K562 (cell line): ENCODE measurements around the gene CDKN1B. TPM values are rescaled to one million over a fixed set of nuclear protein-coding genes. Genes with fewer than 3 reads are reported as not detected.
"Not testable (repeated sequence)": the region's sequence is repeated elsewhere in the genome, so short reads cannot be mapped to it uniquely, and the experiment has no call there.

Experiments
- ATAC-seq: fragments of 200-7000 bp; cut with Tn5 transposase; 3 replicates; pipeline ENCODE4 v1.9.1; 2020; ENCODE audit warnings: moderate library complexity
- BruUV-seq: library from RNA; stranded (reverse); fragments of 400-500 nt; replicated peaks from 2 replicates; lab custom pipeline; 2021; lab: Mats Ljungman, UMichigan
- CTCF ChIA-PET: fragments of 300-600 bp; formaldehyde crosslinking; extraction: SDS; loops from one replicate; lab custom pipeline; 2021; ENCODE audit warnings: low intra/inter-chr PET ratio; lab: Yijun Ruan, JAX
- POLR2A ChIA-PET: fragments of 300-600, 350-650 bp; sonication (Branson Sonifier 250); formaldehyde crosslinking; extraction: SDS; loops from one replicate; lab custom pipeline; 2021; ENCODE audit warnings: antibody characterized with exemption, inconsistent platforms; lab: Yijun Ruan, JAX
- DNase-seq, 4 experiments: peaks; one replicate each; pipeline versions ENCODE4 v3.0.0 to v3.0.0-alpha.2; 2011 to 2018; ENCODE audit warnings: low spot score in 3 of 4, mixed read lengths in 3 of 4; ENCODE audit errors: extremely low read depth in 1 of 4
- FAIRE-seq: peaks from 2 replicates; lab custom pipeline; 2011; peaks lifted over from hg19 to GRCh38; lab: Jason Lieb, UNC
- H2AFZ ChIP-seq: 2 replicates; pipeline ENCODE4 v1.6.0; 2011; ENCODE audit warnings: low read depth, low read length, control low read depth, inconsistent platforms
- H3K27ac ChIP-seq: fragments of 200-600 bp; 3 replicates; pipeline ENCODE4 v1.8.0; 2011; ENCODE audit warnings: low read depth, mild to moderate bottlenecking, control low read depth, inconsistent platforms, low read length, moderate library complexity, mixed read lengths; ENCODE audit errors: extremely low read depth
- H3K27me3 ChIP-seq, 2 experiments: fragments of 300-600 bp in 1 of 2; 2 replicates in 1 of 2; 3 replicates in 1 of 2; pipeline versions ENCODE4 v1.6.0 to v1.8.0; 2011; ENCODE audit warnings: inconsistent platforms in 2 of 2, low read length in 2 of 2, mild to moderate bottlenecking in 1 of 2, mixed read lengths in 1 of 2, moderate library complexity in 1 of 2; ENCODE audit not compliant: control insufficient read depth in 2 of 2, insufficient read depth in 2 of 2
- H3K36me3 ChIP-seq: fragments of 300-600 bp; 3 replicates; pipeline ENCODE4 v1.8.0; 2011; ENCODE audit warnings: mild to moderate bottlenecking, low read length, inconsistent platforms; ENCODE audit not compliant: control insufficient read depth, insufficient read depth
- H3K4me1 ChIP-seq, 2 experiments: fragments of 200-600 bp in 1 of 2; replicated peaks in 1 of 2; 2 replicates in 1 of 2; 3 replicates in 1 of 2; pipeline versions ENCODE4 v1.5.1 to v1.8.0; 2011; ENCODE audit warnings: inconsistent platforms in 2 of 2, low read length in 2 of 2, mild to moderate bottlenecking in 1 of 2, mixed read lengths in 1 of 2, moderate library complexity in 1 of 2; ENCODE audit not compliant: control insufficient read depth in 2 of 2, insufficient read depth in 2 of 2
- H3K4me2 ChIP-seq: 2 replicates; pipeline ENCODE4 v1.6.1; 2011; ENCODE audit warnings: low read length, control low read depth, inconsistent platforms, mixed read lengths; ENCODE audit not compliant: insufficient read depth
- H3K4me3 ChIP-seq: fragments of 200-600 bp; sonication (generic), shearing (Covaris generic); 2 replicates; pipeline ENCODE4 v1.5.1; 2016; ENCODE audit warnings: control low read depth, inconsistent platforms
- H3K79me2 ChIP-seq: fragments of 200-600 bp; 3 replicates; pipeline ENCODE4 v1.8.0; 2011; ENCODE audit warnings: low read length, inconsistent platforms; ENCODE audit not compliant: control insufficient read depth, insufficient read depth
- H3K9ac ChIP-seq, 2 experiments: 2 replicates each; pipeline versions ENCODE4 v1.6.0 to v1.6.1; 2011; ENCODE audit warnings: low read depth in 2 of 2, low read length in 2 of 2, control low read depth in 1 of 2, inconsistent platforms in 1 of 2, mild to moderate bottlenecking in 1 of 2, mixed read lengths in 1 of 2; ENCODE audit not compliant: insufficient read depth in 1 of 2
- H3K9me1 ChIP-seq: one replicate; pipeline ENCODE4 v1.6.0; 2011; ENCODE audit warnings: inconsistent platforms, mild to moderate bottlenecking, low read length, moderate library complexity; ENCODE audit not compliant: control insufficient read depth, insufficient read depth
- H3K9me3 ChIP-seq: replicated peaks from 2 replicates; pipeline ENCODE4 v1.5.1; 2011; ENCODE audit warnings: low read depth, low read length, inconsistent platforms; ENCODE audit not compliant: control insufficient read depth, insufficient read depth
- H4K20me1 ChIP-seq: replicated peaks from 2 replicates; pipeline ENCODE4 v1.6.1; 2011; ENCODE audit warnings: low read length, inconsistent platforms, mixed read lengths; ENCODE audit not compliant: control insufficient read depth, insufficient read depth
- BCOR ChIP-seq: fragments of 450-650 bp; IDR thresholded peaks from 2 replicates; pipeline ENCODE4 v1.6.1; 2016
- DEAF1 ChIP-seq: fragments of 450-650 bp; formaldehyde crosslinking; IDR thresholded peaks from 2 replicates; pipeline ENCODE4 v1.4.0; 2020; ENCODE audit warnings: mild to moderate bottlenecking, moderate library complexity
- GABPB2 ChIP-seq: fragments of 250-450 bp; sonication (Bioruptor Pico); conservative IDR thresholded peaks from 2 replicates; pipeline ENCODE4 v1.5.1; 2021; ENCODE audit warnings: mild to moderate bottlenecking
- NR2C2 ChIP-seq, 2 experiments: fragments of 200-800 bp in 1 of 2; sonication (Bioruptor generic) in 1 of 2; sonication (generic) in 1 of 2; formaldehyde crosslinking in 1 of 2; IDR thresholded peaks; 2 replicates each; pipeline versions ENCODE4 v1.6.1 to v1.8.0; 2016 to 2022; ENCODE audit warnings: mild to moderate bottlenecking in 1 of 2, missing compliant biosample characterization in 1 of 2, missing genetic modification characterization in 1 of 2, missing genetic modification reagents in 1 of 2
- ZNF121 ChIP-seq: sonication (generic); formaldehyde crosslinking; conservative IDR thresholded peaks from 2 replicates; pipeline ENCODE4 v1.8.0; 2022; ENCODE audit warnings: missing genetic modification reagents
- ZNF239 ChIP-seq: fragments of 250-450 bp; sonication (Bioruptor Pico); IDR thresholded peaks from 2 replicates; pipeline ENCODE4 v1.4.0; 2020; ENCODE audit warnings: mild to moderate bottlenecking
- WGBS: fragments of 100-300 bp; shearing (Covaris generic); methylation state at CpG from one replicate; pipeline ENCODE4 v1.1.6; 2016; ENCODE audit warnings: low coverage, mixed read lengths; ENCODE audit not compliant: insufficient coverage; ENCODE audit errors: missing lambda C conversion rate; 5-methylcytosine and 5-hydroxymethylcytosine counted together
- in situ Hi-C: fragments of 300-500 bp; cut with MboI; formaldehyde crosslinking; loops from 4 replicates; pipeline ENCODE4 v1.15.0; 2018; ENCODE audit warnings: inconsistent platforms, mixed read lengths
- intact Hi-C: fragments of 100-400 bp; cut with micrococcal nuclease; formaldehyde crosslinking; loops from 2 replicates; pipeline ENCODE4 v1.14.2; 2022
- polyA plus RNA-seq, 8 experiments: library from polyadenylated mRNA; depleted of rRNA in 4 of 8; stranded (reverse) in 5 of 8; unstranded in 3 of 8; fragments of >200 nt; fragmentation: Nextera tagmentation in 2 of 8; fragmentation: Illumina TruSeq in 1 of 8; extraction: Ambion mirVana in 2 of 8; extraction: Trizol in 1 of 8; gene quantifications; 2 replicates each; pipeline versions ENCODE4 v1.2.1 to v1.2.3, GENCODE V29; 2011 to 2014; ENCODE audit warnings: inconsistent platforms in 1 of 8, missing spikeins in 1 of 8
- total RNA-seq, 7 experiments: library from RNA; depleted of rRNA in 6 of 7; stranded (reverse); fragments of >200 nt in 6 of 7; fragmentation: Illumina TruSeq in 2 of 7; extraction: Trizol in 2 of 7; gene quantifications; 2 replicates each; pipeline versions ENCODE4 v1.2.1 to v1.2.3, GENCODE V29; 2011 to 2021; ENCODE audit warnings: low replicate concordance in 1 of 7

CDKN1B gene
- total and polyA plus RNA-seq, 9 of the 15 experiments (the other 6 are each of a cell fraction or from before 2014, with no cell fraction given), result 2.6 to 35.2 (median 15.5) TPM

GRCh38 chr12:12738152-12738551 is 21.0 kb downstream of the CDKN1B start:
- DNase-seq, POLR2A ChIA-PET, FAIRE-seq, H3K36me3 ChIP-seq, in situ Hi-C loops, H3K4me3 ChIP-seq, H2AFZ ChIP-seq, H3K27me3 ChIP-seq, CTCF ChIA-PET, H3K4me2 ChIP-seq, intact Hi-C loops, H3K9me3 ChIP-seq, H3K9me1 ChIP-seq, H3K27ac ChIP-seq, BruUV-seq, H3K9ac ChIP-seq, H4K20me1 ChIP-seq, ATAC-seq, H3K79me2 ChIP-seq: not testable (repeated sequence)
- 50% methylated on average over 2 of the region's 2 CpGs for WGBS
- TF ChIP-seq ZNF121 (CRISPR knock-in tag), result peak; percentile 85
- TF ChIP-seq BCOR, result 0 out of 2 replicates have a peak, but pooled peaks have one; percentile 8
- H3K4me1 ChIP-seq, result peaks cover 4 to 24% of the 10 kb centered on the region in 2 experiments; a peak in 3 of 5 replicates

- no peaks in the 10 kb centered on the region for H3K27me3 ChIP-seq
- H3K9ac ChIP-seq, result 0 out of 4 replicates have a peak overlapping the region, but pooled peaks of 1 of the 2 experiments have one; percentile 4
- H3K36me3 ChIP-seq, result no peaks in the 10 kb centered on the region
- 0 out of 3 replicates have a peak overlapping the region, but pooled peaks have one; percentile 8 for H3K27ac ChIP-seq
- H4K20me1 ChIP-seq, result no peaks in the 10 kb centered on the region
- DNase-seq, result no peak
- H3K4me3 ChIP-seq, result no peak overlapping the region
- 0 out of 2 replicates have a peak overlapping the region, but pooled peaks have one; percentile 1 for H3K4me2 ChIP-seq
- ChIA-PET POLR2A (interaction anchor here (0.9 to 1.0 kb wide), 3 partner anchors 14 to 46 kb away, joined by 3 to 5 read pairs (median 3); no protein-coding TSS in a partner anchor), CTCF (interaction anchor here (0.5 kb wide), 1 partner anchor 342 kb away, joined by 3 read pairs; no protein-coding TSS in a partner anchor)
- 44% methylated on average over 3 of the region's 3 CpGs for WGBS
- no peaks in the 10 kb centered on the region for H3K9me3 ChIP-seq
- no peak; the same call in 2 of the 3 replicates for ATAC-seq
- peaks cover 4 to 19% of the 10 kb centered on the region in 2 experiments; a peak in 3 of 5 replicates for H3K4me1 ChIP-seq
- intact Hi-C loops (no loop called here), in situ Hi-C loops (no loop called here)
- BruUV-seq, result no TSS peak
- no peaks in the 10 kb centered on the region for H3K79me2 ChIP-seq
- peak overlapping the region; percentile 20; the same call in 1 of the 2 replicates for H2AFZ ChIP-seq
- FAIRE-seq, result no peak
- no peak for TF ChIP-seq NR2C2 (CRISPR knock-in tag; IDR thresholded peaks at IDR 0.05)
- no peak for TF ChIP-seq NR2C2 (tag; IDR thresholded peaks at IDR 0.05)
- no peak for TF ChIP-seq GABPB2 (CRISPR knock-in tag)
- no peak for TF ChIP-seq ZNF239 (CRISPR knock-in tag)
- no peak for TF ChIP-seq DEAF1 (CRISPR knock-in tag)
- H3K9me1 ChIP-seq, result no peaks in the 10 kb centered on the region
Observed at GRCh38 chr12:12741660-12742059, 24.5 kb downstream of the CDKN1B start.
